Activated naive CD8-positive, alpha-beta T cell treated with anti-CD3 and anti-CD28 coated beads, Interleukin-2, amount 10 ng/mL, durations not matched to agents 7 days and 5 days (primary cell): ENCODE data around the gene ZBTB17. TPM values are rescaled to one million over a fixed set of nuclear protein-coding genes. Genes with fewer than 3 reads are reported as not detected.
A peak's percentile ranks its signal among the peaks of the same experiment; 100 is the strongest.
"Not testable (repeated sequence)": the region's sequence is repeated elsewhere in the genome, so short reads cannot be mapped to it uniquely, and the experiment has no call there.

ENCODE experiments used
- ATAC-seq: fragments of 150-1000 bp; cut with Tn5 transposase; one replicate; pipeline ENCODE4 v1.10.0; 2021; ENCODE audit warnings: low read depth, moderate library complexity
- POLR2A ChIA-PET: fragments of 350-600 bp; sonication (Branson Sonifier 250); formaldehyde crosslinking; loops from one replicate; lab custom pipeline; 2021; ENCODE audit warnings: antibody characterized with exemption; lab: Charles Lee
- DNase-seq: peaks from one replicate; pipeline ENCODE4 v3.0.0; 2021
- H3K27ac Mint-ChIP-seq: one replicate; pipeline ENCODE4 v1.8.0; 2022; ENCODE audit warnings: mild to moderate bottlenecking, mixed read lengths
- H3K27me3 Mint-ChIP-seq: one replicate; pipeline ENCODE4 v1.8.0; 2022; ENCODE audit warnings: mild to moderate bottlenecking, moderate library complexity, mixed read lengths
- H3K36me3 Mint-ChIP-seq: one replicate; pipeline ENCODE4 v1.8.0; 2021; ENCODE audit warnings: mild to moderate bottlenecking, mixed read lengths
- H3K4me1 Mint-ChIP-seq: one replicate; pipeline ENCODE4 v1.8.0; 2021; ENCODE audit warnings: mixed read lengths
- H3K4me3 Mint-ChIP-seq: one replicate; pipeline ENCODE4 v1.8.0; 2022; ENCODE audit warnings: mild to moderate bottlenecking, moderate library complexity, mixed read lengths
- H3K9me3 Mint-ChIP-seq: one replicate; pipeline ENCODE4 v1.8.0; 2021; ENCODE audit warnings: mixed read lengths
- total RNA-seq, 2 experiments: library from RNA; stranded (reverse); gene quantifications; one replicate each; pipeline ENCODE4 v1.2.3, GENCODE V29; 2021

ZBTB17 gene
- total RNA-seq, 2 experiments from 2014 or later = 46.4 to 47.6 TPM

DNA sequence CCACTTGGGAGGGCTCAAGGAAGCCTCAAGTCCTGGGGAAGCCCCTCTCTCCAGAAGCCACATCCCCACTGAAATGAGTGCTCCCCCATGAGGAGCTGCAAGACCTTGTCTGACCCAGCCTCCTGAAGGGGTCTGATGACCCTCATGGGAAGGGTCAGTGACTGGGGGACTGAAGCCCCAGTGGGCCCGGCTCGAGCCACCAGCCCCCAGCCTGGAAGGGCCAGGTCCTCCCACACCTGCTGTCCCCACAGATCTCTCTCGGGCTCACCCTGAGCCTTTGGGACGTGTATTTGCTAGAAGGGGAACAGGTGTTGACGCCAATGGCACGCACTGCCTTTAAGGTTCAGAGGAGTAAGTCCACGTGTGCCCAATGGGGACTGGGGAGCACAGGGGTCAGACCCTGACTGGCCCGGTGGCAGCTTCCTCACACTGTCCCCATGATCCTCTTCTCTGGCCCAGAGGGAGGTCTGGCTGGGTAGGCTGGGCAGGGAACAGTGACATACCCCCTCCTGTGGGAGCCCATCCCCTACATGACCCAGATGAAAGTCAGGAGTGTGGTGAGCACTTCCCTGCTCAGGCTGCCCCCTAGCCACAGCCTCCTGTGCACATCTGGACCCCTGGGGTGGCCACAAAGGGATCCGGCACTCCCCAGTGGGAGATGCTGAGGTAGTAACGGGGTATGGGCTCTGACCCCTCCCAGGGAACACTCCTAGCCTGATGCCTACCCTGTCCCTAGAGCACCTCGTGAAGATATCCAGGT is 15.7 kb upstream of the ZBTB17 start:
- H3K4me1 Mint-ChIP-seq = no peaks in the 10 kb centered on the region
- ATAC-seq (no peak), DNase-seq (no peak)
- no peaks in the 10 kb centered on the region for H3K9me3 Mint-ChIP-seq
- H3K36me3 Mint-ChIP-seq = no peaks in the 10 kb centered on the region
- no peak overlapping the region for H3K4me3 Mint-ChIP-seq
- POLR2A ChIA-PET = interaction anchor here (0.6 kb wide), 1 partner anchor 225 kb away, joined by 5 read pairs; no protein-coding TSS in a partner anchor
- H3K27ac Mint-ChIP-seq = no peak overlapping the region
- H3K27me3 Mint-ChIP-seq = peaks cover 8% of the 10 kb centered on the region

DNA sequence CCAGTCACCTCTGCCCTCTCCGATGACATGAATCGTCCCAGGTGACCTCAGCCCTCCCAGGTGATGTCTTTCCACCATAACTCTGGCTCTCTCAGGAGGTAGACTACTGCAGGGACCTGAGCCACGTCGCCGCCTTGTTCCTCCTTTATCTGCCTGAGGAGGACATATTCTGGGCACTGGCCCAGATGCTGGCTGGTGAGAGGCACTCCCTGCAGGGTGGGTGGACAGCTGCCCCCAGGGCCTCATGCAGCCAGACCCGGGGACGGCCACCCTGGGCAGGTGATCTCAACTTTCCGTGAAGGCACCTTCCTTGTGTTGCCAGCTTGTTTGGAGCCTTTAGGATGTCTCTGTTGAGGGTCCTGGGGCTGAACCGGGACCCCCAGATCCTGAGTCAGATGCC is 13.9 kb upstream of the ZBTB17 start:
- no peak for DNase-seq
- H3K27ac Mint-ChIP-seq = no peak overlapping the region
- H3K36me3 Mint-ChIP-seq = no peaks in the 10 kb centered on the region
- POLR2A ChIA-PET = no interaction called here
- no peak for ATAC-seq
- H3K4me1 Mint-ChIP-seq = no peaks in the 10 kb centered on the region
- H3K4me3 Mint-ChIP-seq = no peak overlapping the region
- H3K27me3 Mint-ChIP-seq = peaks cover 4% of the 10 kb centered on the region
- no peaks in the 10 kb centered on the region for H3K9me3 Mint-ChIP-seq

- H3K27me3 Mint-ChIP-seq = peaks cover 4% of the 10 kb centered on the region
- no peaks in the 10 kb centered on the region for H3K36me3 Mint-ChIP-seq
- POLR2A ChIA-PET = no interaction called here
- DNase-seq = no peak
- H3K9me3 Mint-ChIP-seq = no peaks in the 10 kb centered on the region
- H3K4me1 Mint-ChIP-seq = no peaks in the 10 kb centered on the region
- ATAC-seq = no peak
- H3K4me3 Mint-ChIP-seq = no peak overlapping the region
- no peak overlapping the region for H3K27ac Mint-ChIP-seq
Measured at GRCh38 chr1:15988856-15989736, 13.2 kb upstream of the ZBTB17 start.

- H3K27ac Mint-ChIP-seq = no peak overlapping the region
- ATAC-seq (no peak), DNase-seq (no peak)
- peaks cover 4% of the 10 kb centered on the region for H3K27me3 Mint-ChIP-seq
- no peak overlapping the region for H3K4me3 Mint-ChIP-seq
- POLR2A ChIA-PET = no interaction called here
- H3K36me3 Mint-ChIP-seq = no peaks in the 10 kb centered on the region
- no peaks in the 10 kb centered on the region for H3K4me1 Mint-ChIP-seq
- H3K9me3 Mint-ChIP-seq = no peaks in the 10 kb centered on the region
Measured at GRCh38 chr1:15985611-15986297, 9.9 kb upstream of the ZBTB17 start.

- Mint-ChIP-seq H3K4me1 (no peaks in the 10 kb centered on the region), H3K36me3 (no peaks in the 10 kb centered on the region), H3K27me3 (no peaks in the 10 kb centered on the region), H3K4me3 (no peak overlapping the region), H3K27ac (no peak overlapping the region), H3K9me3 (no peaks in the 10 kb centered on the region)
- ATAC-seq (no peak), DNase-seq (no peak)
- POLR2A ChIA-PET = no interaction called here
Measured at GRCh38 chr1:15983275-15983674, 7.4 kb upstream of the ZBTB17 start.

GRCh38 chr1:15981679-15982078 is 5.8 kb upstream of the ZBTB17 start:
- H3K4me3 Mint-ChIP-seq = no peak overlapping the region
- H3K27ac Mint-ChIP-seq = no peak overlapping the region
- H3K36me3 Mint-ChIP-seq = no peaks in the 10 kb centered on the region
- DNase-seq (no peak), ATAC-seq (no peak)
- POLR2A ChIA-PET = no interaction called here
- H3K9me3 Mint-ChIP-seq = no peaks in the 10 kb centered on the region
- H3K4me1 Mint-ChIP-seq = peaks cover under 1% of the 10 kb centered on the region
- H3K27me3 Mint-ChIP-seq = no peaks in the 10 kb centered on the region

DNA sequence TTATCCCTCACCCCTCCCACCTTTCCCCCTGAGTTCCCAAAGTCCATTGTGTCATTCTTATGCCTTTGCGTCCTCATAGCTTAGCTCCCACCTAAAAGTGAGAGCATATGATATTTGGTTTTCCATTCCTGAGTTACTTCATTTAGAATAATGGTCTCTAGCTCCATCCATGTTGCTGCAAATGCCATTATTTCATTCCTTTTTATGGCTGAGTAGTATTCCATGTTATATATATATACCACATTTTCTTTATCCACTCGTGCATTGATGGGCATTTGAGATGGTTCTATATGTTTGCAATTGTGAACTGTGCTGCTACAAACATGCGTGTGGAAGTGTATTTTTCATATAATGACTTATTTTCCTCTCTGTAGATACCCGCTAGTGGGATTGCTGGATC is 2.0 kb upstream of the ZBTB17 start:
- not testable (repeated sequence) for DNase-seq

GRCh38 chr1:15975358-15975804 is 520 bp downstream of the ZBTB17 start:
- H3K36me3 Mint-ChIP-seq = peaks cover 19% of the 10 kb centered on the region
- ATAC-seq (peak; percentile 74), DNase-seq (peak; percentile 83)
- H3K27me3 Mint-ChIP-seq = no peaks in the 10 kb centered on the region
- POLR2A ChIA-PET = interaction anchor here (1.0 to 2.2 kb wide), 6 partner anchors 9 to 139 kb away, joined by 3 to 13 read pairs (median 5); partner anchors contain the start of gene SPEN
- peak overlapping the region; percentile 92 for H3K4me3 Mint-ChIP-seq
- no peaks in the 10 kb centered on the region for H3K9me3 Mint-ChIP-seq
- H3K4me1 Mint-ChIP-seq = peaks cover 20% of the 10 kb centered on the region
- peak overlapping the region; percentile 67 for H3K27ac Mint-ChIP-seq

More for the DNA sequence above, 2.0 kb upstream of the ZBTB17 start:
- POLR2A ChIA-PET = interaction anchor here (0.6 kb wide), 1 partner anchor 41 kb away, joined by 3 read pairs; no protein-coding TSS in a partner anchor
- peaks cover 16% of the 10 kb centered on the region for H3K4me1 Mint-ChIP-seq
- not testable (repeated sequence) for H3K36me3 Mint-ChIP-seq, H3K4me3 Mint-ChIP-seq, H3K9me3 Mint-ChIP-seq, H3K27me3 Mint-ChIP-seq, ATAC-seq, H3K27ac Mint-ChIP-seq

DNA sequence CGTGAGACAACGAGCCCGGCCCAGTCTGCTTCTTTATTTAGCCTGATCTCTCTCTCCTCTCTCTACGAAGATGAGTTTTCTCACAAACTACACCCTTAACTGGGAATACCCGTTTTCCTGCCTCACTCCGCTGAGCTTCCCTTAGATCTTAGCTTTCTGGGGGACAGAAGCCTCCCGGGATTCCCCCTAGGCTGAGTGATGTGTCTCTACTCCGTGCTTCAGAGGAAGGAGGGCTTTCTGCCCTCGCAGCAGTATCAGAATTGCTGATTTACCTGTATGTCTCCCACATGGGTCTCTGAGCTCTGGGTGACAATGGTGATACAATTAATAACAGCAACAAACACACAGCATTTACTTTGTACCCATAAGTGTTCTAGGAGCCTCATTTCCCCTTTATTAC is 1.0 kb downstream of the ZBTB17 start:
- H3K36me3 Mint-ChIP-seq = peaks cover 24% of the 10 kb centered on the region
- H3K9me3 Mint-ChIP-seq = peaks cover under 1% of the 10 kb centered on the region
- POLR2A ChIA-PET = interaction anchor here (1.5 to 2.2 kb wide), 4 partner anchors 8 to 129 kb away, joined by 3 to 13 read pairs (median 6); no protein-coding TSS in a partner anchor
- peak overlapping the region; percentile 85 for H3K4me3 Mint-ChIP-seq
- DNase-seq = no peak
- ATAC-seq = no peak
- peaks cover 20% of the 10 kb centered on the region for H3K4me1 Mint-ChIP-seq
- H3K27ac Mint-ChIP-seq = peak overlapping the region; percentile 20
- no peaks in the 10 kb centered on the region for H3K27me3 Mint-ChIP-seq

DNA sequence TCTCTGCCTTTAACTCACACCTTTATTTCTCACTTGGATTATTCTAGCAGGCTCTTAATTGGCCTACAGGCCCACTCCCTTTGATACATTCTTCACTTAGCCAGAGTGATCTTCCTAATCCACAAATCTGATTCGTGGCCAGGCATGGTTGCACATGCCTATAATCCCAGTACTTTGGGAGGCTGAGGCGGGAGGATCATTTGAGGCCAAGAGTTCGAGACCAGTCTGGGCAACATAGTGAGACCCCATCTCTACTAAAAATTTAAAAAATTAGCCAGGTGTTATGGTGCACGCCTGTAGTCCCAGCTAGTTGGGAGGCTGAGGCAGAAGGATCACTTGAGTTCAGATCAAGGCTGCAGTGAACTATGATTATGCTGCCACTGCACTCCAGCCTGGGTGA is 2.1 kb downstream of the ZBTB17 start:
- Mint-ChIP-seq H3K4me3 (no peak overlapping the region), H3K9me3 (peaks cover 1% of the 10 kb centered on the region), H3K27ac (no peak overlapping the region), H3K4me1 (peaks cover 20% of the 10 kb centered on the region), H3K27me3 (no peaks in the 10 kb centered on the region), H3K36me3 (peaks cover 28% of the 10 kb centered on the region)
- no peak for DNase-seq
- no peak for ATAC-seq
- POLR2A ChIA-PET = no interaction called here

- no peak overlapping the region for H3K27ac Mint-ChIP-seq
- peaks cover 1% of the 10 kb centered on the region for H3K9me3 Mint-ChIP-seq
- no peak overlapping the region for H3K4me3 Mint-ChIP-seq
- DNase-seq (no peak), ATAC-seq (no peak)
- H3K36me3 Mint-ChIP-seq = peaks cover 35% of the 10 kb centered on the region
- no peaks in the 10 kb centered on the region for H3K27me3 Mint-ChIP-seq
- H3K4me1 Mint-ChIP-seq = peaks cover 30% of the 10 kb centered on the region
- POLR2A ChIA-PET = no interaction called here
Measured at GRCh38 chr1:15972409-15972808, 3.5 kb downstream of the ZBTB17 start.

GRCh38 chr1:15970911-15971310 is 5.0 kb downstream of the ZBTB17 start:
- H3K27ac Mint-ChIP-seq = no peak overlapping the region
- H3K36me3 Mint-ChIP-seq = peaks cover 38% of the 10 kb centered on the region
- POLR2A ChIA-PET = no interaction called here
- ATAC-seq (no peak), DNase-seq (no peak)
- H3K4me1 Mint-ChIP-seq = peaks cover 36% of the 10 kb centered on the region
- peaks cover 1% of the 10 kb centered on the region for H3K9me3 Mint-ChIP-seq
- no peaks in the 10 kb centered on the region for H3K27me3 Mint-ChIP-seq
- no peak overlapping the region for H3K4me3 Mint-ChIP-seq

GRCh38 chr1:15969321-15969880 is 6.5 kb downstream of the ZBTB17 start:
- no peaks in the 10 kb centered on the region for H3K27me3 Mint-ChIP-seq
- peaks cover 1% of the 10 kb centered on the region for H3K9me3 Mint-ChIP-seq
- H3K4me3 Mint-ChIP-seq = no peak overlapping the region
- POLR2A ChIA-PET = no interaction called here
- no peak for DNase-seq
- peaks cover 44% of the 10 kb centered on the region for H3K4me1 Mint-ChIP-seq
- no peak for ATAC-seq
- no peak overlapping the region for H3K27ac Mint-ChIP-seq
- H3K36me3 Mint-ChIP-seq = peaks cover 41% of the 10 kb centered on the region
